ENCODE measurements around the gene ATF7IP2. TPM values are rescaled to one million over a fixed set of nuclear protein-coding genes. Genes with fewer than 3 reads are reported as not detected.

Gene ATF7IP2
- total RNA-seq, 1 donor from 2014 or later = 14.3 TPM

DNA sequence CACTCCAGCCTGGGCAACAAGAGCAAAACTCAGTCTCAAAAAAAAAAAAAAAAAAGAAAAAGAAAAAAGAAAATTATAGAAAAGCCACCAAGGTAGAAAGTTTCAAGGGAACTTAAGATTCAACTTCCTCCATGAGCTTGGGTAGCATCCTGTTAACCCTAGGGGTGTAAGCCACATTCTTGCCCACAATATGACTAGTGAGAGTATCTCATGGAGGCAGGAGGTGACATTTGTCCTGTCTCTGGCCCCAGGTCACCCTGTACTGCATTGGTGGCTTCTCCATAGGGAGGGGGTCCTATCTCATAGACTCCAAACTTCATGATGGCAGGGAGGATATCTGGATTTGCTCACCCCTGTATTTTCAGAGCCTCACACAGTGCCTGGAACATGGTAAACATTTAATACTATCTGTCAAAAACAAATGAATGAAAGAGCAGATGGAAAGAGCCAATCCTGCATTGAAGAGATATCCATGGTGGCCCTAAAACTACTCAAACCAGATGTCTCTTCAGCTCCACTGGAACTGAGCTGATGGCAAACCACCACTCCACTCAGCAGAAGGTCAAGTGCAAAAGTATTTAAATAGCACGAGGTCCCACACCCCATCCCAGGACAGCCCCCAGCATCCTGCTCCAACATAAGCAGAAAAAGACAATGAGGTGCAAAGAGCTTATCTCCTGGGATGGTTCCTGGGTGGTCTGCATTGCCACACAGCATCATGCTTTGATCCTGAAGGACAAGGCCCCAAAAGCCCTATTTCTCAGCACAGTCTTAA, 144.2 kb downstream of the ATF7IP2 start:
- DNase-seq (ENCODE audit: low spot score in 2 of 2) = no peak
- no peak for FAIRE-seq

DNA sequence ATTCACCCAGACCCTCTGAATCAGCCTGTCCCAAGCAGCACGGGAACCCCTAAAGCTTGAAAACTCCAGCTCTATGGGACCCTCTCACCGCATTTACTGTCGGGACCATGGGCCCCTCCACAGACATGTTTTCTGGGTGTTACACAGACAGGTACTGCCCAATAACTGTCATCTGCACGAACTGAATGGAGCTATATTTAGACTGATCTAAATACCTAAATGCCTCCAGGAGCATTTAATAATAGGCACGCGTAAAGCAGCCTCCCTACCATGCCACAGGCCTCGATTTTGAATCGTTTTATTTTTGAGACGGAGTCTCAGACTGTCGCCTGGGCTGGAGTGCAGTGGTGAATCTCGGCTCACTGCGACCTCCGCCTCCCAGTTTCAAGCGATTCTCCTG, 144.8 kb downstream of the ATF7IP2 start:
- no peak for FAIRE-seq
- DNase-seq (ENCODE audit: low spot score in 2 of 2) = no peak

DNA sequence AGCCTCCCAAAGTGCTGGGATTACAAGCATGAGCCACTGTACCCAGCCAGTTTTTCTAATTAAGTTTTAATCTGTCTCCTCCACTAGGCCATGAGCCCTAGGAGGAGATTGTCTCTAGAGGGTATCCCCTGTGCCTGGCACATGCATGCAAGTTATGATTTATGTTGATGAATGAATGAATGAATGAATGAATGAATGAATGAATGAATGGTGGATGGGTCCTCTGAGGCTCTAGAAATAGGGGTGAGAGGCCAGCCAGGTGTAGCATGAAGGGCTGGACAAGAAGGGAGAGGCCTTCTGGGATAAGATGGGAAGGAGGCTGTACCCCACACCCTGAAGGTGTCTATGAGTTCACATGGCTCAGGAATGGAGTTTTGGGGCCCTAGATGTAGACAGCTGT, 145.7 kb downstream of the ATF7IP2 start:
- no peak for DNase-seq (ENCODE audit: low spot score in 2 of 2)
- FAIRE-seq = no peak

Small RNAs within 50 kb of the gene (small RNA-seq; reads per million reads assigned to genes)
- gene RNU6-633P = not detected

Other genes with a start within 250 kb of the ATF7IP2 start
- gene GRIN2A, start 203.6 kb upstream of the ATF7IP2 start, total RNA-seq = 6.9 TPM
- 2.4 TPM for gene EMP2, start 194.5 kb downstream of the ATF7IP2 start, total RNA-seq

Measured in frontal cortex (tissue), 4 donors.